GM18858 (cell line): ENCODE data around the gene MYOT.

ENCODE experiments used
- ATAC-seq: cut with Tn5 transposase; IDR thresholded peaks from one replicate; pipeline ENCODE4 v1.9.1; 2021; ENCODE audit not compliant: unreplicated experiment

Gene MYOT, protein sequence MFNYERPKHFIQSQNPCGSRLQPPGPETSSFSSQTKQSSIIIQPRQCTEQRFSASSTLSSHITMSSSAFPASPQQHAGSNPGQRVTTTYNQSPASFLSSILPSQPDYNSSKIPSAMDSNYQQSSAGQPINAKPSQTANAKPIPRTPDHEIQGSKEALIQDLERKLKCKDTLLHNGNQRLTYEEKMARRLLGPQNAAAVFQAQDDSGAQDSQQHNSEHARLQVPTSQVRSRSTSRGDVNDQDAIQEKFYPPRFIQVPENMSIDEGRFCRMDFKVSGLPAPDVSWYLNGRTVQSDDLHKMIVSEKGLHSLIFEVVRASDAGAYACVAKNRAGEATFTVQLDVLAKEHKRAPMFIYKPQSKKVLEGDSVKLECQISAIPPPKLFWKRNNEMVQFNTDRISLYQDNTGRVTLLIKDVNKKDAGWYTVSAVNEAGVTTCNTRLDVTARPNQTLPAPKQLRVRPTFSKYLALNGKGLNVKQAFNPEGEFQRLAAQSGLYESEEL

DNA sequence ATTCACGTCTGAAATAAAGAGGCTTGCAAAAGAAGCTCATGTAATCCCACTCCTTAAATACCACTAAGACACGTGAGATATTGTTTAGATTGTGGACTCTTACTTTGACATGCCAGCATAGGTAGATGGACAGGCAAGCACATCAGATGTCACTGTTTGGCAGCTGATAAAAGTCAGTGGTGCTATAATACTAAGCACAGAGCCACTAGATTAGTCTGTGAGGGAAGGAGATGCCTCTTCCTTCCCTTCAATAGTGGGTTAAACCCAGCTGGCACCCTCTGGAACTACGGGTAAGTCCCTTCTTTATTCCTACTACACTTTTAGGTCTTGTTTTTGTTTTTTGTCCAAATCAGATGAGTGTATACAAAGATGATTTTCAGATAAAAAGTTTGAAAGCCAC, at the start of gene MYOT:
MYOT (plus strand) TSS at position 197 of the 400 bp plus-strand sequence. CDS start 2,792 bp downstream, outside the sequence.
- no peak for ATAC-seq

DNA sequence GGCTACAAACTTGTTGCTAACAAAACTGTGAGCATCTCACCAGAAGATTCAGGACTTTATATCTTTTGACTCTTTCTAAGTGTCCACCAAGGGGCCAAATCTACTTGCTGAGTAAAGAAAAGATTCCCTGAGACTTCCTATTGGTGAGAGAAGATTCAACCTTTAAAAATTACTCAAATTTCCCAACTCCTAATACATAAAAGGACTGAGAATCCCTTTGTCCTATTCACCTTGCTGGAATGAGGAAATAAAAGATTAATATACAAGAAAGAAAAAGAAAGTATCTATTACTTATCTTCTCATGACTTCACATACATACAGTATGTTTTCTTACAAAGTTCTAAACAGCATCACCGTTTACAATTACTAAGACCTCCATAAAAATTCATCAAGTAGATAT, 47.9 kb upstream of the MYOT start:
- ATAC-seq, result no peak

DNA sequence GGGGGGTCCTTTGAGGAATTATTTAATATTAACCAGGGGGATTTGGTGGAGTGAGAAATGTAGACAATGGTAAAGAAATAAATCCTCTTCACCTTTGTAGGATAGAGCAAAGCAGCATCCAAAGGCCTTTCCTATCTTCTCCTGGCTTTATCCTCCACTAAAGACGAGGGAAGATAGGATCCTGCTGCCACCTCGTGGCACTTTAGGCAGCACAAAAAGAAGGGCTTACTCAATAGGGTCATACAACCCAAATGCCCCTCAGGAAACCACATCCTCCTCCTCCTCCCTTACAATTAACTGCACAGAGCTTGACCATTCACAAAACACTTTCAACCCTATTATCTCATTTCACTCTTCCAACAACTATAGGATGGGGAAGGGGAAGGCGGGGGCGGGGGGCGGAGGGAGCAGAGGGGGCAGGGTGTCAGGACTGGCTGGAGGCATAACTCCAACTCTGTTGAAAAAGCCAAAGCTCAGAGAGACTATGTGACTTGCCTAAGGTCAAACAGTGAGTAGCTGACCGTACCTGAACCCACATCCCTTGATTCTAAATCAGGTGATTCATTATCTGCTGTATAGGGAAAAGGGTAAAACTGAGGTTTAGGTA, 45.4 kb upstream of the MYOT start:
- no peak for ATAC-seq

DNA sequence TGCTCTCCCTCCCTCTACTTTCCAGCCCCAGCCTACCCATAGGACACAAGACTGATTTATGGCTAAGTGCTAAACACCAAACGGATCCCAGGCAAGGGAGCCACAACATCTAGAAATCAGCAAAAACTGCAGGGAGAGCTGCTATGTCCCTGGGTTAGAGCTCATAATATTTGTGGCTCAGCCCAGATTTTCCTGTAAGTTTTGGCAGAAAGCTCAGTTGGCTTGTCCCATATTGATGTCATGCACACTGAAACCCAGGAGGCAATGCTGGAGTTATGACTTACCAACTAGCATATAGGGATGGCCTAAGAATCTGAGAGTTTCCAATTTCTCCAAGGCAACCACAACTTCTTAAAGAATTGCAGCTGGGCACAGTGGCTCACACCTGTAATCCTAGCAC, 44.7 kb upstream of the MYOT start:
- ATAC-seq, result no peak

DNA sequence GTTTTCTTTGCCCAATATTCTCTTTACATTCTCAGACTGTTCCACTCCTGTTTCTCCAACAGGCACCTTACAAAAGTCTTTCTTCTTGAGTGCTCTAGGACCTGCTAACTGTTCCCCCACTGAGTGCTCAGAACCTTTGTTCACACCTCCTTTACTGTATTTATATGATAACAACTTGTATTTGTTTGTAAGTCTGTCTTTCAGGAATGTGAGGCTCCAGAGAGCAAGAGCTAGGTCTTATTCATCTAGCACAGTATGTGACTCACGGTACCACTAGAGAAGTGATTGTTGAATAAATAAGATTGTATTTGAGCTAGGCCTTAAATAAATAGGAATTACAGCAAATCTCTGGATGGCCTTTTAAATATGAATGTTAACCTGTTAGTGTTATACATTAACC, 42.5 kb upstream of the MYOT start:
- no peak for ATAC-seq

DNA sequence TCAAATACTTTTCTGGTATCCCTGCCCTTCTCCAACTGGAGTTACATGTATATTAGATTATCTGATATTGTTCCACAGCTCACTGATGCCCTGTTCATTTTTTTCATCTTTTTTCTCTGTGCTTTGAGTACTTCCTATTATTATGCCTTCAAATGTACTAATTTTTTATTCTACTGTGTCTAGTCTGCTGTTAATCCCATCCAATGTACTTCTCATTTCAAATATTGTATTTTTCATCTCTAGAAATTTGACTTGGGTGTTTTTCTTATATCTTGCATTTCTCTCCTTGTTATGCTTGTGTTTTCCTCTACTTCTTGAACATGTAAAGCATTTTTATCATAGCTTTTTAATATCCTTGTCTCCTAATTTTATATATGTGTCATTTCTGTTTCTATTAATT, 41.6 kb upstream of the MYOT start:
- no peak for ATAC-seq

DNA sequence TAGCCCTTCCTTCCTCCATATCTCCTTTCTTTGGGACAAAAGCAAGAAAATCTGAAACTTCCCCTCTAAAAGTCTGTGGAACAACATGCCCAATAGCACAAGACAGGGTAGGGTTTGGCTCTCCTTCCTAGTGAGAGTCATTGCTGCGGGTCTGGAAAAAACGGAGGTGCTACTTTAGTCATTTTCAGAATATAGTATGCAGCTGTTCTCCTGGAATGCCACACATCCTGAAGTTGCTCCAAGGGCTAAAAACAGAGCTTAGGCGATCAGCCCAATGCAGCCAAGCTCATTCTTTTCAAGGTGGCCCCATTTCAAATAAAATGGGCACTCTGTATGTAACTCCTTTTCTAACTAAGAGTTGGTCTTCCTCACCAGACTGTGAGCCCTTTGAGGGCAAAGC, 39.5 kb upstream of the MYOT start:
- no peak for ATAC-seq

DNA sequence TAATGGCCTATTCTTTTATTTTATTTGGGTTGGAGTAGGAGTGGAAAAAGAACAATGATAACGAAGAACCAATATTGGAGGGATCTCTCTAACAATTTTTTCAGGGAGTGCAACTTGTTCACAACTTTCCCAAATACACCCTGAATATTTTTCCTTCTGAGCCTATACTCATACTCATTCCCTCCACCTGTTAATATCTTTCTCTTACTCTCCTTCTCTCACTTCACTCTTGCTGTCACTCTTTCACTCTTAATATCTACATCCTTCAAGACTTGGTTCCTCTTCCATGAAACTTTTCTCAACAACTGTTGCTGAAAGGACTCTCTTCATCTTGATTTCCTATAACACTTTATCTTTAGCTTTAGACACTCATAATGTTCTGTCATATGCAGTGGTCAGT, 39.0 kb upstream of the MYOT start:
- no peak for ATAC-seq

DNA sequence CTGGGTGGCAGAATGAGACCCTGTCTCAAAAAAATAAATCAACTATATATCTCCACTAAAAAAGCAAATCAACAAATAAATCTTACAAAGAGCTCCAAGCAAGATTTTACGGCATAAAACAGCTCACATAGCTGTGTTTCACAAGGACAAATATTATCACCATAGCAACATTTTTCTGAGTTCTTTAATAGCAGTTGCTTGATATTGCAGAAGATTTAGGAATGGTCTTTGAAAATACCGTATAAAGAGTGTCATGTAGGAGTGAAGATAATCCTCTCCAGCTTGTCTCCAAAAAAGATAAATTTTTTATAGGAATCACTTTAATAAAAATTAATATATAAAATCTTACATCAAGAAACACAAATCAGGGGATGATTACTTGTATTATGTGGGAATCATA, 36.6 kb upstream of the MYOT start:
- no peak for ATAC-seq

DNA sequence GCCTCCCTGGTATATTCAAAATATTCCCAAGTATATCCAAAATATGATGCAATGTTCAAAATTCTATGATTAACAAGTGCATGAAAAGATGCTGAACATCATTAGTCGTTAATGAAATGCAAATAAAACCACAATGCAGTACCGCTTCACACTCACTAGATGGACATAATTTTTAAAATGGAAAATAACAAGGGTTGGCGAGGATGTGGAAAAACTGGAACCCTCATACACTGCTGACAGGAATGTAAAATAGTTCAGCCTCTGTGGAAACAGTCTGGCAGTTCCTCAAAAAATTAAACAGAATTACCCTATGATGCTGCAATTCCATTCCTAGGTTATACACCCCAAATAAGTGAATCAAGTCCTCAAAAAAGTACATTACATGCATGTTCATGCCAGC, 36.1 kb upstream of the MYOT start:
- ATAC-seq, result no peak

DNA sequence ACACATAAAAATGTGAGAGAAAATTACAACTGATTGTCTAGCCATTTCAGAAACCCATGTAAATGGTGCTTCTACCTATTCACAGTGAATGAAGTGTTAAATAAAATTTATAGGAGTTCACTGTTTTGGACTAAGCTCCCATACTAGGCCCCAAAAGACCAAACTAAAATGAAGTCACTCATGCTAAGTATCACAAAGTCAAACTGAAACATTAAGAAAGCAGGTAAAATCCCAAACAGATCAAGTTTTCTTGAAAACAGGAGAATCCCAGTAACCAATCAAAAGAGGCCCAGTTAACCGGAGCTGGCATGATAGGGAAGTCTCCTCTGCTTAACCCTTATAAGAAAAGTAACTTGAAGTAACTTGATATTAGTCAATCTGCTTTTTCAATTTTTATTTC, 35.2 kb upstream of the MYOT start:
- ATAC-seq, result no peak

DNA sequence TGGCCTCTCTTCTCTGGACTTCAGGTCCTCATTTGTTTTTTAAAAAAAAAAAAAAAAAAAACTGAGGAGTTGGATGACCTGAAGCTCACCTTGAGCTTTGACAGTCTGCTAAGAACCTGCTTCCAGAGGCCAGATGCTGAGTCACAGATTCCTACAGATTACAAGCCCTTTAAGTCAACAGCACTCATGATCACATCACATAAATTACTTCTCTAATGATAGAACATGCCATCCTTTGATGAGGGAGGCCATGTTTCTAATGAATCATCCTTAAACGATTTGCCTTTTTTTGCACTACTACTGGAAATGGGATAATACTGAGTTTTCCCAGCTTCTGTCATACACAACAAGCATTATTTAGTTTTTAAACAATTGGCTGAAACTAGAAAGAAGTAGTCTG, 34.2 kb upstream of the MYOT start:
- no peak for ATAC-seq

DNA sequence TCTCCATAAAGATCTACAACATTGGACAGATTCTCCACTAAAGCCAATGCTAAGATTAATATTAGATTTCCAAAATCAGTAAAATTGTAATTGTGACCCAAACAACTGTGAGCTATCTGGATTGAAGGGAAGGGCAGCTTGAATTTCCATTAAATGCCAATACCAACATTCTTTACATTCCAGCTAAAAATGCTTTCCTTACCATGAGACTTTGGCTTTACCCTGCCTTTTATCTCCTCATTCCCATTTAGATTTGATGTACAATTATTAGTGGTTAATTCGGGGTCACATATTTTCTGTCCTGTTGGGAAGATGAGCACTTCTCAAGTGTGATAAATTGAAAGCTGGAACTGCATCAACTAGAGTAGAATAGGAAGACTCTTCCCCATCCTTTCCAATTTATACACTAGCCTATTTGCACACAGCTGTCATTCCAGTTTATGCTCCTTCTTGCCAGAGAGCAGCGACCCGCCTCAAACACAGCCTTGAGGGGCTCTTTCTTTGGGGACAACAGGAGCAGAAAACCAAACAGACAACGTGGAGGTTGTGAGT, 33.1 kb upstream of the MYOT start:
- no peak for ATAC-seq

DNA sequence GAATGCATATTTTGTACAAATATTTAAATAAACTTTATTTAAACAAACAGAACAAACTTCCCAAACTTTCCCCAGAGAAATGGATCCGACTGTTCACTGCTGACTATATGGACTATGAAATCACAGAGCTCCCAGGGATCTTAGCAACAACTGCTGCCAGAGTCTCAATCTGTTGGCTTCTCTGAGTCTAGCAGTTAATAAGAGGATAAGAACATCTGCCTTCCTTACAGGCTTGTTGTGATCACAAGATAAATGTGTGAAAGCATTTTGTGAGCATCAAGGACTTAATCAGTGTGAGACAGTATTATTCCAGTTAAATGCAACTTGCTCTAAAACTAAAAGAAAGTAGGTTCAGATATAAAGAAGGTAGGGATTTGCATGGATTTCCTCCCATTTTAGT, 31.4 kb upstream of the MYOT start:
- no peak for ATAC-seq

DNA sequence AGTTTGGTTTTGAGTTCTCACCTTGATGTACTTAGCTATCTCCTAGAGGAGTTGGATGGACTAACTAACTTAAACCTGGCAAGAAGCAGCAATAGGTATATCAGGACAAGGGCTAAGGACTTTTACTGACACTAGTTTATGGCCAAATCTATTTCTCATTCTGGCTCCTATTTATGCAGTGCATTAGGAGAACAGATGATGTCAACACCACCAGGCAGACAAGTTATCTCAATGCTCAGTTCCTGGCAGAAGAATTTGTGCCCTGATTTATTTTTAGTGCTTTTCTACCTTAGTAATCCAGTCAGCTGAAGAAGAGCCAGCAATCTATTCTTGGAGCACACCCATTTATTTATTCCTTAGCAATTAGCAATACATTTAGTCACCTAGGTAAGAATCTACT, 30.7 kb upstream of the MYOT start:
- ATAC-seq, result no peak

DNA sequence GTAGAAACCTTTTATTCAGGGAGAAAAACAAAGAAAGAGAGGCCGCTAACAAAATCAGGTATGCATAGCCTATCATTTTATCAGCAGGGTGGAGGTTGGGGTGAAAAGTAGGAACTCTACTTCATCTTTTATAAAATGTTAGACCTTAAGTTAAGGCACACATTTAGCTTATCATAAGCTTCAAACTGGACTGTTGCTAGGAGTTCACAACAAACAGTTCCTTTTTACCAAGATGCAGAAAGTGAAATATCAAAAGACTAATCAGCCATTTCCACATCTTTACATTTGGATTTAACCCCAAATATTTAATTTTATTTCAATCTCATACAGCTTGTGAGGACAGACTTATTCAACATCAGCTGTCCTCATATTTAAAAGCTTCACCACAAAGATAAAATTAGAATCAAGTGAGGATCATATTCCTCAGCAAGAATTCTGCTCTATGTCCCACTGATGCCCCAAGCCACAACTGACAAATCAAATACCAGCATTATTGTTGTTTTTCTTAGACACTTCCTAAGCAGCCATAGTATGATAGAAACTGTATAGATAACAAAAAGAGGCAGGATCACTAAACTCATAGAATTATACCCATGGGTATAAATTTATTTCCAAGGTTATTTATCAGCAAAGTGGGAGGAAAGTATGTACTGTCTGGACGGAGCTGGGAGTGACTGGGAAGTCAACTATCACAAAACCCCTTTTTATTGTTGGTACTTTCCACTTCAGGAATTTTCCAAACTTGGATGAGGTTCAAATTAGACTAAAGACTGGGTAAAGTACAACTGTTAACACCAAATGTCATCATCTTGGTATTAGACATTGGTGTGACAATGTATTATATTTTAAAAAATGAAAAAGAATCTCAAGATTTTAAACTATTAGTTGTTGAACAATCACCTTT, 29.9 kb upstream of the MYOT start:
- no peak for ATAC-seq

DNA sequence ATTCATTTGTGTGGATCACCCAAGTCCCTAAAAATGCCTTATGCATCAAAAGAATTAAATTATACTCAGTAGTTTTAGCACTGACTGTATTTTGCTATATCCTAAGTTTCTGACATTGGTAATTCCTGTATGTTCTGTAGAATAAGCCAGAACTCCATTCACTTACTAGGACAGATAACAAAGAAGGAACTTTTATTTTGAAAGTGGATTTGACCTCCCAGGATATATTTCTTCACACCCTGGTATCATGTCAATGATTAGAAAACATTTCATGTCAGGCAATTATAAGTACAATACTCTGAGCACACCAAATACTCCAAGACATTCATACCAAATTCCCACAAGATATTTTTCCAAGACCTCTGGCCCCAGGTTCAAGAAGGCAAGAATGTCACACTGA, 28.7 kb upstream of the MYOT start:
- no peak for ATAC-seq

DNA sequence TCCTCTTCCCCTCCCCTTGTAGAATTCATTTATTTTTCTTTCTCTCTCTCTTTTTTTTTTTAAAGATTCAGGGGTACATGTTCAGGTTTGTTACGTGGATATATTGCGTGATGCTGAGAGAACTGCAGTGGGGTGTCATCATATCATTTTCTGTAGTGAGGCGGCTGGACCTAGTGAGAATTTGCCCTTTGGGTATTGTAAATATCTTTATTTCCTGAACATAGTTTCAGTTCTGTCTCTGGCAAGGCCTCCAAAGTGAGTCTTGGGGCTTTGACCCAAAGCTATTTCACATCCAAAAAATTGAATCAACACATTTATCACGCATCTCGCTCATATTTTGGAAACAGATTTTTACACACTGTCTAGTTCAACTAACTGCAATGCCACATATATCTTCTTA, 25.4 kb upstream of the MYOT start:
- no peak for ATAC-seq

DNA sequence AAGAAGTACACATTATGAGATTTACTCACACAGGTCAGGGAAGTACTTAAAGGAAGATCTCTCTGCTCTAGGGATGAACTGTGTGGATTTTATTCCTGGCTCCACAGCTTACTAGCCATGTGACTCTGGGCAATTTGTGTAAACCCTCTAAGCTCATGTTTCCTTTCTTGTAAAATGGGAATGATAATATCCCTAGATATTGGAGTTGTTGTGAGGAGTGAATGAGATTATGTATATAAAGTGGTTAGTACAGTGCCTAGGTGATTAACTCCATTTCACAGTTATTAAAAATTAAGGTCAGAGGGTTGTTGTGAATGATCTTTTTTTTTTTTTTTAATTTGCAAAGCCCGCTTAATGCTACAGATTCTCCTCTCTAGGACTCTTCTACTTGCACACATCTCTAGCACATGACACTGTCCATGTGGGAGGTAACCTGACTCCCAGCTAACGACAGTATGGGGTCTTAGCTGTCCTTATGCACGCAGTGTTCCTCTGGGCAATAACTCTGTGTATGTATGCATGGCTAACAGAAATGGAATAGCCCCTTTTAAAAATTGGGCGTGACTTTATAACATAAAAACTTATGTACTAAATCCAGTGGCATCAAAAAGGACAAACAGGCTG, 23.9 kb upstream of the MYOT start:
- ATAC-seq, result no peak

DNA sequence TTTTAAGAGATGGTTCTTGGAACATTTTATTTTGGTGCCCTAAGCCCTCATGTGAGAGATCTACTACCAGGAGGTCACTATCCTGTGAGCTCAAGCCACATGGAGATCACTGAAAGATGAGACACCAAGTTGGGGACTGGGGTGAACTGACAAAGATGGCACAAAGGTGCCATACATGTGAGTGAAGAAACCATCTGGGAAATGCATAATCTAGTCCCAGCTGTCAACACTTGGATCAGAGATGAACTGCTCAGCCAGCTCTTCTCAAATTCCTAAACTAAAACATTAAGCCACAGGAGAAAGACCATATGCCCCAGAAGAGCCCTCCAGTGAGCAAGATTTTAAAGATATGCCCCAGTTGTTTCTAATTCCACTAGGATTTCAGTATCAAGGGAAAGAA, 22.2 kb upstream of the MYOT start:
- ATAC-seq, result no peak

DNA sequence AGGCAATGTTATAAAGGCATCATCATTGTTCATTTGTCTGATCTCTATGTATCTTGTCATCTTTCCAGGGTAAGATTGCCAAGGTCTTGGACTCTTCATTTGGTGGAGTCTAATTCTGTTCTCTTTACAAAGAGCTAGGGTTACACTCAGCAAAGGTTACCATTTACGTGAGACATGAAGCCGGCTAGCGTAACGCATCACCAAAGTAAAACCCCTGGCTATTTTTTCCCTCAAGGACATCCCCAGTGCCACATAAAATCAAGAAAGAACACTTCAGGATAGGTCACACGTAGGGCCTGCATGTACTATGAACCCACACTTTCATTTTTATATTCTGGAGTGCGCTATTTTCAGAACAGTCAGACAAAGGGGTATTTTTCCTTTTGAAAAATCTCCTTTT, 20.0 kb upstream of the MYOT start:
- ATAC-seq, result no peak
